Bronchial epithelial cell (primary cell): Measurements from ENCODE around the gene OR2F2. TPM values are rescaled to one million over a fixed set of nuclear protein-coding genes. Genes with fewer than 3 reads are reported as not detected.

ENCODE experiments used
- DNase-seq: peaks from one replicate; pipeline ENCODE4 v3.0.0-alpha.2; 2010; ENCODE audit warnings: low read depth
- FAIRE-seq: peaks from 2 replicates; lab custom pipeline; 2011; peaks lifted over from hg19 to GRCh38; lab: Jason Lieb, UNC
- H3K27me3 ChIP-seq: 2 replicates; pipeline ENCODE4 v1.5.1; 2011; ENCODE audit warnings: low read length; ENCODE audit not compliant: control insufficient read depth, insufficient read depth
- H3K36me3 ChIP-seq: 2 replicates; pipeline ENCODE4 v1.5.1; 2011; ENCODE audit warnings: low read length; ENCODE audit not compliant: control insufficient read depth, insufficient read depth
- H3K4me3 ChIP-seq: 2 replicates; pipeline ENCODE4 v1.5.1; 2011; ENCODE audit warnings: mild to moderate bottlenecking, low read depth, low read length, control low read depth
- CTCF ChIP-seq: IDR thresholded peaks from 2 replicates; pipeline ENCODE4 v1.5.1; 2011; ENCODE audit warnings: mild to moderate bottlenecking, moderate library complexity, low read length, control low read depth, inconsistent platforms; ENCODE audit not compliant: insufficient read depth, severe bottlenecking
- total RNA-seq: library from RNA; depleted of rRNA; stranded (reverse); fragments of >200 nt; gene quantifications from 2 replicates; pipeline ENCODE4 v1.2.1, GENCODE V29; 2014

Gene OR2F2
- total RNA-seq, 1 donor from 2014 or later: not detected

- FAIRE-seq (no peak), DNase-seq (no peak)
- no peaks in the 10 kb centered on the region for H3K27me3 ChIP-seq
- H3K4me3 ChIP-seq: no peak overlapping the region
- TF ChIP-seq CTCF: no peak
- H3K36me3 ChIP-seq: no peaks in the 10 kb centered on the region
Measured at GRCh38 chr7:143938379-143939243, 3.6 kb downstream of the OR2F2 start.

DNA sequence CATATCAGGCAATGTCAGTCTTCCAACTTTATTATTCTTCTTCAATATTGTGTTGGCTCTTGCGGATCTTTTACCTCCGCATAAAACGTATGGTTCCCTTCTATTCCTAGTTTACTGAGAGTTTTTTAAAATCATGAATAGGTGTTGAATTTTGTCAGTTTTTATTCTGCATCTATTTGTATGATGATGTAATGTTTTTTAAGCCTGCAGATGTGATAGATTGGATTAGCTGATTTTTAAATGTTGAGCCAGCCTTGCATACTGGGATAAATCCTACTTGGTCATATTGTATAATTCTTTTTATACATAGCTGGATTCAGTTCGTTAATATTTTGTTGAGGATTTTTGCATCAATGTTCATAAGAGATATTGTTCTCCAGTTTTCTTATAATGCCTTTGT is 10.4 kb downstream of the OR2F2 start:
- no peak for FAIRE-seq
- no peak for DNase-seq

GRCh38 chr7:143947111-143947510 is 12.1 kb downstream of the OR2F2 start:
- DNase-seq (no peak), FAIRE-seq (no peak)
- no peak for TF ChIP-seq CTCF
- Histone ChIP-seq H3K36me3 (no peaks in the 10 kb centered on the region), H3K27me3 (no peaks in the 10 kb centered on the region), H3K4me3 (no peak overlapping the region)

More for the DNA sequence above, 10.4 kb downstream of the OR2F2 start:
- Histone ChIP-seq H3K36me3 (no peaks in the 10 kb centered on the region), H3K27me3 (no peaks in the 10 kb centered on the region), H3K4me3 (no peak overlapping the region)
- no peak for TF ChIP-seq CTCF

GRCh38 chr7:143948733-143949132 is 13.7 kb downstream of the OR2F2 start:
- Histone ChIP-seq H3K36me3 (no peaks in the 10 kb centered on the region), H3K27me3 (no peaks in the 10 kb centered on the region), H3K4me3 (no peak overlapping the region)
- DNase-seq (no peak), FAIRE-seq (no peak)
- TF ChIP-seq CTCF: no peak

DNA sequence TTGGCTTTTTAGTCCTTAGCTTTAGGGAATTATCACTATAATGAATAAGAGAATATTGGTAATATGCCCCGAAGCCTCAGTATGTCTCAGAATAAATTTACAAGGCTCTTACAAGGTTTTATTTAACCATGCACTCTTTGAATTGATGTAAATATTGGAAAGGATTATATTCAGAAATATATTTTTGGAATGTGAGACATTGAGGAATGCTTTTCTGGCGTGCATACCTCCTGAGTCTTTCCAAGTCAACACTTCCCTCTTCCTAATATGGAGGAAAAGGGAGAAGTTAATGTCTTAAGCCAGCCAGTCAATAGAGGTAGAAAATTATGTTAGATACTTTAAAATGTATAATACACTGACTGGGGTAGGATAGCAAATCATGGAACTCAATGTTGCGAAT is 18.4 kb downstream of the OR2F2 start:
- no peak for DNase-seq
- TF ChIP-seq CTCF: no peak
- no peak for FAIRE-seq
- no peaks in the 10 kb centered on the region for H3K36me3 ChIP-seq
- H3K27me3 ChIP-seq: peaks cover 3% of the 10 kb centered on the region
- no peak overlapping the region for H3K4me3 ChIP-seq
